KMS-11 (cell line): ENCODE measurements around the gene BACE2.
"Not testable (repeated sequence)": the region's sequence is repeated elsewhere in the genome, so short reads cannot be mapped to it uniquely, and the experiment has no call there.

Experiments
- H2AFZ ChIP-seq: fragments of 200-600 bp; sonication (generic); 2 replicates; pipeline ENCODE4 v1.6.1; 2016; ENCODE audit warnings: antibody characterized with exemption, mixed run types, low read depth
- H3K27ac ChIP-seq: fragments of 200-600 bp; sonication (generic); 2 replicates; pipeline ENCODE4 v1.6.1; 2016; ENCODE audit warnings: mild to moderate bottlenecking, mixed run types
- H3K27me3 ChIP-seq: fragments of 200-600 bp; sonication (generic); 2 replicates; pipeline ENCODE4 v1.6.1; 2017; ENCODE audit warnings: mild to moderate bottlenecking, low read depth, mixed run types, moderate library complexity; ENCODE audit not compliant: insufficient read depth
- H3K36me3 ChIP-seq: fragments of 200-600 bp; sonication (generic); 2 replicates; pipeline ENCODE4 v1.6.1; 2017; ENCODE audit warnings: mild to moderate bottlenecking, mixed run types; ENCODE audit not compliant: insufficient read depth
- H3K4me1 ChIP-seq: fragments of 200-600 bp; sonication (generic); 2 replicates; pipeline ENCODE4 v1.6.1; 2016; ENCODE audit warnings: mild to moderate bottlenecking, low read depth, mixed run types; ENCODE audit not compliant: poor library complexity, severe bottlenecking
- H3K4me2 ChIP-seq: fragments of 200-600 bp; sonication (generic); 2 replicates; pipeline ENCODE4 v1.7.0; 2016; ENCODE audit warnings: mild to moderate bottlenecking, mixed run types
- H3K4me3 ChIP-seq: fragments of 200-600 bp; sonication (generic); IDR thresholded peaks from 2 replicates; pipeline ENCODE4 v1.6.1; 2017; ENCODE audit warnings: low read depth, low read length, mixed read lengths; ENCODE audit not compliant: insufficient read depth
- H3K79me2 ChIP-seq: fragments of 200-600 bp; sonication (generic); 2 replicates; pipeline ENCODE4 v1.6.1; 2016; ENCODE audit warnings: low read depth, mixed run types; ENCODE audit not compliant: insufficient read depth
- H3K9ac ChIP-seq: fragments of 200-600 bp; sonication (generic); 2 replicates; pipeline ENCODE4 v1.6.1; 2016; ENCODE audit warnings: mild to moderate bottlenecking, mixed run types
- H4K20me1 ChIP-seq: fragments of 200-600 bp; sonication (generic); 2 replicates; pipeline ENCODE4 v1.6.1; 2016; ENCODE audit warnings: mild to moderate bottlenecking, mixed run types; ENCODE audit not compliant: insufficient read depth
- CTCF ChIP-seq: fragments of 200-600 bp; sonication (generic); conservative IDR thresholded peaks from 2 replicates; pipeline ENCODE4 v1.6.1; 2017; ENCODE audit warnings: low read depth, mild to moderate bottlenecking, antibody characterized with exemption, low read length, moderate library complexity, mixed read lengths

The BACE2 gene

DNA sequence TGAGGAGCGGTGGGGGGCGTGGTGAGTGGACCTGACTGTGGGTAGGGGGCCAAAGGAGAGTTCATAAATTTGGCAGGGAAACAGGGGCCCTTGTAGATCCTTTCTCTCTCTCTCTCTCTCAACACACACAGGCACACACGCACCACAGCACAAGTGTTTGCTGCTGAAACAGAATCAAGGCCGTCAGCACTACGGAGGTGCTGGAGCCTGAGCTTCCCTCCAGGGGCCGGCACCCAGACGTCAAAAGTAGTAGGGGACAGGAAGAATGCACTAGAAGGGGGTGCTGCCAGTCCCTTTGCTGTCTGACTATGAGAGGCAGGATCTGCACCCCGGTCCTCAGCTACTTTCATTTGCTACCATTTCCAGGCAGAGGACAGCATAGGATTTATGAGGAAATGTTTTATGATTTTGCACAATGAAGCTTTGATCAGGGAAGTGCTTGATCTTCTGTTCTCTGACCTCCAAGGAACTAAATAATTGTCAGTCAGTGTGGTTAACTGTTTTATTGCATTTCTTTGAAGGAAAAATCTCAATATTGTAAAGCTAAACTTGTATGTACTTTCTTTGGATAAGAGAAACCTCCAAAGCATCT, 74.4 kb downstream of the BACE2 start:
- no peak overlapping the region for H3K4me2 ChIP-seq
- H3K27ac ChIP-seq: no peak overlapping the region
- no peaks in the 10 kb centered on the region for H3K36me3 ChIP-seq
- no peak overlapping the region for H3K9ac ChIP-seq
- no peak overlapping the region for H3K4me3 ChIP-seq
- no peaks in the 10 kb centered on the region for H3K27me3 ChIP-seq
- no peak overlapping the region for H2AFZ ChIP-seq
- H3K4me1 ChIP-seq: no peaks in the 10 kb centered on the region
- no peak for TF ChIP-seq CTCF
- no peaks in the 10 kb centered on the region for H3K79me2 ChIP-seq
- no peaks in the 10 kb centered on the region for H4K20me1 ChIP-seq

GRCh38 chr21:41243107-41243506, 75.1 kb downstream of the BACE2 start:
- Histone ChIP-seq H3K36me3 (no peaks in the 10 kb centered on the region), H3K4me2 (no peak overlapping the region), H2AFZ (no peak overlapping the region), H3K27me3 (no peaks in the 10 kb centered on the region), H4K20me1 (no peaks in the 10 kb centered on the region), H3K79me2 (no peaks in the 10 kb centered on the region), H3K4me1 (no peaks in the 10 kb centered on the region), H3K9ac (no peak overlapping the region), H3K27ac (no peak overlapping the region), H3K4me3 (no peak overlapping the region)
- TF ChIP-seq CTCF: no peak

- H3K79me2 ChIP-seq, H3K36me3 ChIP-seq, H4K20me1 ChIP-seq, H3K27me3 ChIP-seq, H3K9ac ChIP-seq, H2AFZ ChIP-seq, H3K27ac ChIP-seq, H3K4me3 ChIP-seq, H3K4me1 ChIP-seq, H3K4me2 ChIP-seq: not testable (repeated sequence)
Observed at GRCh38 chr21:41244266-41244880, 76.4 kb downstream of the BACE2 start.

GRCh38 chr21:41245509-41246135, 77.7 kb downstream of the BACE2 start:
- no peak overlapping the region for H3K4me2 ChIP-seq
- H3K79me2 ChIP-seq: no peaks in the 10 kb centered on the region
- H2AFZ ChIP-seq: no peak overlapping the region
- no peaks in the 10 kb centered on the region for H4K20me1 ChIP-seq
- no peak overlapping the region for H3K27ac ChIP-seq
- H3K9ac ChIP-seq: no peak overlapping the region
- TF ChIP-seq CTCF: no peak
- H3K4me3 ChIP-seq: no peak overlapping the region
- H3K4me1 ChIP-seq: no peaks in the 10 kb centered on the region
- no peaks in the 10 kb centered on the region for H3K36me3 ChIP-seq
- H3K27me3 ChIP-seq: no peaks in the 10 kb centered on the region

DNA sequence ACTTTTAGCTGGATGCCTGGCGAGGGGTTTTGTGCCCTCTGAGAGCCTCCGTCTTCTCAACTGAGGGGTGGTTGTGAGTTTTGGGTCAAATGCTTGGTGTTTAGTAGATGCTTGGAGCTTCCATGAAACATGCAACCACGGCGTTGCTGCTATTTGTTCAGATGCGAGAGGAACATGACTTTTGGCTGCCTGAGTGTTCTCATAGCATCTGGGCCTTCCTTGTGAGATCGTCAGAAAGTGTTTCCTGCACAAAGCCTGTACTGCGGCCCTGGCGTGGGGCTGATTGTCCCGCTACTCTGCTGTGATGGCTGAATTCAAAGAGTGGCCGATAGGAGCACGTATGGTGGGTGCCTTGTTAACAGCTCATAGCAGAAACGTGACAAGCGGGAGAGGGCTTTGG, 78.8 kb downstream of the BACE2 start:
- H3K4me2 ChIP-seq: no peak overlapping the region
- H3K4me3 ChIP-seq: no peak overlapping the region
- no peaks in the 10 kb centered on the region for H3K36me3 ChIP-seq
- no peak for TF ChIP-seq CTCF
- H3K27me3 ChIP-seq: no peaks in the 10 kb centered on the region
- H2AFZ ChIP-seq: no peak overlapping the region
- no peak overlapping the region for H3K9ac ChIP-seq
- no peaks in the 10 kb centered on the region for H4K20me1 ChIP-seq
- no peaks in the 10 kb centered on the region for H3K4me1 ChIP-seq
- H3K27ac ChIP-seq: no peak overlapping the region
- H3K79me2 ChIP-seq: no peaks in the 10 kb centered on the region
